B cell (primary cell): ENCODE results near the gene POMT1.

Experiments used
- EZH2 ChIP-seq: IDR thresholded peaks from 2 replicates; pipeline ENCODE4 v1.6.1; 2012; ENCODE audit warnings: borderline replicate concordance, low read depth, mild to moderate bottlenecking, moderate library complexity, low read length; ENCODE audit not compliant: insufficient read depth, poor library complexity, severe bottlenecking
- TF ChIP-seq, protein P1 (sequence below): fragments of 200-600 bp; IDR thresholded peaks from one replicate; pipeline ENCODE4 v1.8.0; 2022; ENCODE audit warnings: antibody characterized with exemption, mild to moderate bottlenecking

DNA sequence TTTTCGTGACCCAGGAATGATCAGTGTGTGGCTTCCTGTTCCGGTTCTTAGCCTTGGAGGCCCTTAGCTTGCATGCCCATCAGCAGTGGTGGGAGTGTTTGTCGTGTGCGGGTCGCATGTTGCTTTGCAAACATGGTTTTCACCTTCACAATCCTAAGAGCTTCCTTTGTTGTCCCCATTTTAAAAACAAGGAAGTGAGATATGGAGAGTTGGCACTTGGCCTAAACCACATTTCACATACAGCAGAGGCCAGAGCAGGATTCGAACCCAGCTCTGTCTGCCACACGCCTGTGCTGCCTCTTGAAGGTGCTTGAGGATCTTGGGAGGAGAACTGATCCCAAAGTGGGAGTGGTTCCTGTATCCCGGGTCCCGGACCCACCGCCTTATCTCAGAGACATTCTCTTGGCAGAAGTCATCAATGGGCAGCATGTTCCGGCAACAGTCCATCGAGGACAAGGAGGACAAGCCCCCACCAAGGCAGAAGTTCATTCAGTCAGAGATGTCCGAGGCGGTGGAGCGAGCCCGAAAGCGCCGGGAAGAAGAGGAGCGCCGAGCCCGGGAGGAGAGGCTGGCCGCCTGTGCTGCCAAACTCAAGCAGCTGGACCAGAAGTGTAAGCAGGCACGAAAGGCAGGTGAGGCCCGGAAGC lies 38.2 kb upstream of the POMT1 start:
- TF ChIP-seq, protein P1, sequence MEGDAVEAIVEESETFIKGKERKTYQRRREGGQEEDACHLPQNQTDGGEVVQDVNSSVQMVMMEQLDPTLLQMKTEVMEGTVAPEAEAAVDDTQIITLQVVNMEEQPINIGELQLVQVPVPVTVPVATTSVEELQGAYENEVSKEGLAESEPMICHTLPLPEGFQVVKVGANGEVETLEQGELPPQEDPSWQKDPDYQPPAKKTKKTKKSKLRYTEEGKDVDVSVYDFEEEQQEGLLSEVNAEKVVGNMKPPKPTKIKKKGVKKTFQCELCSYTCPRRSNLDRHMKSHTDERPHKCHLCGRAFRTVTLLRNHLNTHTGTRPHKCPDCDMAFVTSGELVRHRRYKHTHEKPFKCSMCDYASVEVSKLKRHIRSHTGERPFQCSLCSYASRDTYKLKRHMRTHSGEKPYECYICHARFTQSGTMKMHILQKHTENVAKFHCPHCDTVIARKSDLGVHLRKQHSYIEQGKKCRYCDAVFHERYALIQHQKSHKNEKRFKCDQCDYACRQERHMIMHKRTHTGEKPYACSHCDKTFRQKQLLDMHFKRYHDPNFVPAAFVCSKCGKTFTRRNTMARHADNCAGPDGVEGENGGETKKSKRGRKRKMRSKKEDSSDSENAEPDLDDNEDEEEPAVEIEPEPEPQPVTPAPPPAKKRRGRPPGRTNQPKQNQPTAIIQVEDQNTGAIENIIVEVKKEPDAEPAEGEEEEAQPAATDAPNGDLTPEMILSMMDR = no peak
- no peak for TF ChIP-seq EZH2
